GM10248 (cell line): ENCODE results near the gene ADGRB2.

ENCODE experiments used
- CTCF ChIA-PET: fragments of 300-600 bp; sonication (Branson Sonifier 250); formaldehyde crosslinking; extraction: SDS; loops from one replicate; lab custom pipeline; 2021; ENCODE audit warnings: antibody characterized with exemption; lab: Yijun Ruan, JAX
- POLR2A ChIA-PET: fragments of 350-650 bp; sonication (Branson Sonifier 250); formaldehyde crosslinking; extraction: SDS; loops from one replicate; lab custom pipeline; 2020; ENCODE audit warnings: antibody characterized with exemption; lab: Yijun Ruan, JAX
- DNase-seq: peaks from one replicate; pipeline ENCODE4 v3.0.0; 2012; ENCODE audit errors: extremely low spot score
- TF ChIP-seq, protein P1 (sequence below): IDR thresholded peaks from 2 replicates; pipeline ENCODE4 v1.5.1; 2012; ENCODE audit warnings: mild to moderate bottlenecking, low read depth; ENCODE audit errors: extremely low read depth, missing control alignments, control extremely low read depth

ADGRB2 gene

GRCh38 chr1:31723828-31724359, 40.2 kb downstream of the ADGRB2 start:
- ChIA-PET CTCF (interaction anchor here (4.6 kb wide), 1 partner anchor 9 kb away, joined by 39 read pairs; no protein-coding TSS in a partner anchor), POLR2A (no interaction called here)
- TF ChIP-seq, protein P1, sequence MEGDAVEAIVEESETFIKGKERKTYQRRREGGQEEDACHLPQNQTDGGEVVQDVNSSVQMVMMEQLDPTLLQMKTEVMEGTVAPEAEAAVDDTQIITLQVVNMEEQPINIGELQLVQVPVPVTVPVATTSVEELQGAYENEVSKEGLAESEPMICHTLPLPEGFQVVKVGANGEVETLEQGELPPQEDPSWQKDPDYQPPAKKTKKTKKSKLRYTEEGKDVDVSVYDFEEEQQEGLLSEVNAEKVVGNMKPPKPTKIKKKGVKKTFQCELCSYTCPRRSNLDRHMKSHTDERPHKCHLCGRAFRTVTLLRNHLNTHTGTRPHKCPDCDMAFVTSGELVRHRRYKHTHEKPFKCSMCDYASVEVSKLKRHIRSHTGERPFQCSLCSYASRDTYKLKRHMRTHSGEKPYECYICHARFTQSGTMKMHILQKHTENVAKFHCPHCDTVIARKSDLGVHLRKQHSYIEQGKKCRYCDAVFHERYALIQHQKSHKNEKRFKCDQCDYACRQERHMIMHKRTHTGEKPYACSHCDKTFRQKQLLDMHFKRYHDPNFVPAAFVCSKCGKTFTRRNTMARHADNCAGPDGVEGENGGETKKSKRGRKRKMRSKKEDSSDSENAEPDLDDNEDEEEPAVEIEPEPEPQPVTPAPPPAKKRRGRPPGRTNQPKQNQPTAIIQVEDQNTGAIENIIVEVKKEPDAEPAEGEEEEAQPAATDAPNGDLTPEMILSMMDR = no peak
- DNase-seq = peak; percentile 64

- CTCF ChIA-PET = interaction anchor here (1.4 to 7.4 kb wide), 3 partner anchors 14 to 26 kb away, joined by 3 to 61 read pairs (median 25); partner anchors contain the start of gene COL16A1
- TF ChIP-seq, protein P1 = no peak
- no peak for DNase-seq
- POLR2A ChIA-PET = no interaction called here
Measured at GRCh38 chr1:31718327-31718897, 45.7 kb downstream of the ADGRB2 start.

- DNase-seq = no peak
- POLR2A ChIA-PET = no interaction called here
- TF ChIP-seq, protein P1 = no peak
- CTCF ChIA-PET = interaction anchor here (0.9 to 7.4 kb wide), 16 partner anchors 9 to 168 kb away, joined by 3 to 61 read pairs (median 4); partner anchors contain the start of genes COL16A1 and SPOCD1
Measured at GRCh38 chr1:31717341-31717740, 46.8 kb downstream of the ADGRB2 start.

DNA sequence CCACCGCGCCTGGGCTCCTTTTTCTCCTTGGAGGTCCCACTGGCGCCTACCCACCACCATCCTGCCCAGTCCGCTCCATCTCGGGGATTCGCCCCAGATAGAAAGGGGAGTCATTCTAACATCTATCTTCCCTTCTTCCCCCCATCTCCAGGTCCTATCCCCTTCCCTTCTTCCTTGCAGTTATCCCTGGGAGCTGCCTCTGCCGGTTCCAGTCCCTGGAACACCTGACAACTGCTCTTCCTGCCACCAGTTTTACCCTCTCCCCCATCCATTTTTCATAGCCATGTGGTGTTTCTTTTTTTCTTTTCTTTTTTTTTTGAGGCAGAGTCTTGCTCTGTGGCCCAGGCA, 48.3 kb downstream of the ADGRB2 start:
- CTCF ChIA-PET = interaction anchor here (0.7 to 7.4 kb wide), 20 partner anchors 9 to 289 kb away, joined by 3 to 61 read pairs (median 4); partner anchors contain the start of genes COL16A1 and PEF1
- no peak for DNase-seq

GRCh38 chr1:31715087-31715872, 48.9 kb downstream of the ADGRB2 start:
- POLR2A ChIA-PET = no interaction called here

More for the DNA sequence above, 48.3 kb downstream of the ADGRB2 start:
- TF ChIP-seq, protein P1 = no peak
- POLR2A ChIA-PET = no interaction called here

More at GRCh38 chr1:31715087-31715872, 48.9 kb downstream of the ADGRB2 start:
- CTCF ChIA-PET = interaction anchor here (0.7 to 7.4 kb wide), 21 partner anchors 11 to 289 kb away, joined by 3 to 61 read pairs (median 4); partner anchors contain the start of genes COL16A1 and PEF1
- TF ChIP-seq, protein P1 = peak; percentile 57
- DNase-seq = peak; percentile 74
